Choroid plexus epithelial cell (primary cell): ENCODE data around the gene KPNA3.
A peak's percentile ranks its signal among the peaks of the same experiment; 100 is the strongest.
"Not testable (repeated sequence)": the region's sequence is repeated elsewhere in the genome, so short reads cannot be mapped to it uniquely, and the experiment has no call there.

Source experiments
- DNase-seq: peaks from one replicate; pipeline ENCODE4 v3.0.0-alpha.2; 2010; ENCODE audit warnings: low read depth
- H3K4me3 ChIP-seq: 2 replicates; pipeline ENCODE4 v1.5.1; 2011; ENCODE audit warnings: low read depth, mild to moderate bottlenecking, control low read depth, low read length, moderate library complexity
- CTCF ChIP-seq: conservative IDR thresholded peaks from 2 replicates; pipeline ENCODE4 v1.5.1; 2011; ENCODE audit warnings: low read depth, mild to moderate bottlenecking, control low read depth, inconsistent platforms, low read length, moderate library complexity

KPNA3 gene

GRCh38 chr13:49820591-49821215 is 28.2 kb upstream of the KPNA3 start:
- no peak for TF ChIP-seq CTCF
- no peak for DNase-seq
- H3K4me3 ChIP-seq: no peak overlapping the region

DNA sequence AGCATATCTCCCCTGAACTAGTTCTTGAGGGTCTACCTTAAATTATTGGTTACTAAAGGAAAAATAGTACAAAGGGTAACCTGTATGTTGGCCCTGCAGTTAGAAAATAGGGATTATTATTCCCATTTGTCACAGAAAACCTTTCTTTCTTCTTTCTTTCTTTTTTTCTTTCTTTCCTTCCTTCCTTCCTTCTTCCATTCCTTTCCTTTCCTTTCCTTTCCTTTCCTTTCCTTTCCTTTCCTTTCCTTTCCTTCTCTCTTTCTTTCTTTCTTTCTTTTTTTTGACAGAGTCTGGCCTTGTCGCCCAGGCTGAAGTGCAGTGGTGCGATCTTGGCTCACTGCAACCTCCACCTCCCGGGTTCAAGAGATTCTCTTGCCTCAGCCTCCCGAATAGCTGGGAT is 23.6 kb upstream of the KPNA3 start:
- not testable (repeated sequence) for H3K4me3 ChIP-seq

DNA sequence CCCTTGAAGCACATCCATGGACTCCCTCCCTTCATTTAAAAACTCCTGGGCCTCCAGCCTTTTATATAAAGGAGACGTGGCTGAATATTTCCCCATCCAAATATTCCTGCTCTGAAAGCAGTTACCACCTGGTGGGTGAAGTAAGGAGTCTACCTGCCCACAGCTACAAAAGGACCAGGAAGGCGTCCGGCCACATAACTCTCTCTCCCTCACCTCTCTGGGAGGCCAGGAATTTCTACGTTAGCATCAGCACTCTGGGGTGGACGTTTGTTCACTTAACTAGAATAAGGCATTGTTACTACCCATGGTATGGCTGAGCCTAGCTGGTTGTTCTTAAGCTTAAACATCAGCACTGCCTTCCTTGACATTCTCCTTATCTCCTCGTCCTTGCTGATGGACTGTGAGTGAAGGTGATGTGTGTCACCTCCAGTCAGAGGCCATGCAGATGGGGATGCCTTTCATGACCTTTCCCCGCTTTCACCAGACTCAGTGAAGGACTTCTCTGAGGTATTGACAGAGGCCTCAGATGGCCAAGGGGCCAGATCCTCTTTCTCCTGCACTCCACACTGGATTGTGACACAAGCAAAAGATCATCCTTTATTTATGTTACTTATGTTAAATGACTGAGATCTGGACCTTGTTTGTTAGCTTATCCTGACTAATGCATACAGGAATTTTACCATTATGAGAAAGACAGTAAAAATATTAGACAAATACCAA is 22.2 kb upstream of the KPNA3 start:
- TF ChIP-seq CTCF: no peak
- no peak for DNase-seq
- H3K4me3 ChIP-seq: no peak overlapping the region

More for the DNA sequence above, 23.6 kb upstream of the KPNA3 start:
- DNase-seq: not testable (repeated sequence)

DNA sequence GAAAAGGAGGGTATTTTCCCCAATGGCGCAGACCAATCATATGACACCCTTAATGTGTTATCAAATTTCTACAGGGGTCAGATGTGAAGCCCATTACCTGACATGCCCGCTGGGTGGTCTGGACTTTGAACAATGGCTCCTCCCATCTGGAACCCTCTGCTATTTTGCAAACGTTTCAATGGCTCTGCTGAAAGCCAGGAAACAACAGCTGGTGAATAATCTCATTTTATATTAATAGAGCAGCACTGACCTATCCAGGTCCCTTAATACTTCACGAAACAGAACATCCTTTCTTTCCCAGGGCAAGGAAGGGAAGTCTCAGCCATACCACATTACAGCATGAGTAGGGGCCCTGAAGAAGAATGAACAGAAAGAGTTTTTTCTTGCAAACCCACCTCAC is 20.3 kb upstream of the KPNA3 start:
- DNase-seq: no peak
- H3K4me3 ChIP-seq: no peak overlapping the region
- TF ChIP-seq CTCF: no peak

- DNase-seq: no peak
- no peak overlapping the region for H3K4me3 ChIP-seq
- TF ChIP-seq CTCF: no peak
These were observed 19.0 kb upstream of the KPNA3 start for GRCh38 chr13:49811527-49811908.

DNA sequence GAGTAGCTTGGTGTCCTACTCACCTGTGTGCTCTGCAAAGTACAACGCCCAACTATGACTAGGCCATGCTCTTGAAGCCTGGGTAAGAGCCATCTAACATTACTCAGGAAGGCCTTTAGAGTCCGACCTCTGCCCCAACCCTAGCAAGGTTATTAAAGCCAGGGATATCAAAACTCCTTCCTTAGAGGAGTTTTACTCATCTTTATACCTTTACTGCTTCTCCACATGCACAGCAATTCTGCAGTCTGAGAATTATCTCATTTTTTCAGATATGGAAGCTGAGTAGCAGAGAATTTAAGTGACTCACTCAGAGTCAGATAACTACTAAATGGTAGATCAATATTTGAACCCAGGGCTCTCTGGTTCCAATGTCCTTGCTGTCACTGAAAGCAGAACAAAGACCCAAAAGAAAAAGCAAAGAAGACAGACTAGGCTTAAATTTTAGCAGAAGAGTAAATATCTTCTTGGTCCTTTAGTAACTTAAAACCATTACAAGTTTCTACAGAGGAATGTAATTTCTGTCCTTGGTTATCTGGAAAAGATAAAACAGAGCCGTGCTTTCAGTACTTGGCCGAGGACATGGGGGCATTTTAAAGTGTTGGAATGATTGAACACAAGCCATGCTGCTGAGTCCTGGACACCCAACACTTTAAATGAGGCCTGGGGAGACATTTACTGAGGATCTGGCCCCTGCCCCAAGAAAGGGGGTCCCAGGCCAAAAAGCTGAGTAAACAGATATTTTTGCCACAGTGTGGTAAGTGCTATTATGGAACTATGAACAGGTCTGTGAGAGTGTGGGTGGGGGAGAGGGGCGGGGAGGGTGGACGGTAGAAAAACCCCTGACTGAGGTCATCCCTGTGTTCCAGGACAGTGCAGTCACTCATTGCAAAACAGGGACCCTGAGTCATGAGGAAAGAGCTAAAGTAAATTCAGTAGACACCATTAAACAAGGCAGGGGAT is 18.4 kb upstream of the KPNA3 start:
- TF ChIP-seq CTCF: no peak
- H3K4me3 ChIP-seq: no peak overlapping the region
- peak; percentile 56 for DNase-seq

DNA sequence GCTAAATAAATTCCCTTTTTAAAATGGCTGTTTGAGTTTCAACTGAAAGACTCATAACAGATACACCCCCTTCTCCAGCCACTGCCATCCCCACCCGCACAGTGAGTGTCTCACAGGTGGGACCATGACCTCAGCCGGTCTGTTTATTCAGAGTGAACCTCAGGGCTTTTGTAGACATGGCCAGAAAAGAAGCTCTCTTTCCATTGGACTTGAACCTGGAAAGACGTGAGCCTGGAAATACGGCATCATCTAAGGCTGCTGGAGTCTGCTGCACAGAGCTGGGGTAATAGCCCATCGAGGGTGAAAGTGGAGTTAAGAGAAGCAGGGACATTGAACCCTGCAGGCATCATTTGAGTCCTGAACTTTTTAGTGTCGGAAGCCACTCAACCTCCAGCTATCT is 15.2 kb upstream of the KPNA3 start:
- TF ChIP-seq CTCF: no peak
- no peak overlapping the region for H3K4me3 ChIP-seq
- DNase-seq: no peak
